ENCODE data around the gene UBAC2. TPM values are rescaled to one million over a fixed set of nuclear protein-coding genes. Genes with fewer than 3 reads are reported as not detected.

UBAC2 gene
- total and polyA plus RNA-seq, 7 donors = 31.8 to 73.9 (median 47.6) TPM

DNA sequence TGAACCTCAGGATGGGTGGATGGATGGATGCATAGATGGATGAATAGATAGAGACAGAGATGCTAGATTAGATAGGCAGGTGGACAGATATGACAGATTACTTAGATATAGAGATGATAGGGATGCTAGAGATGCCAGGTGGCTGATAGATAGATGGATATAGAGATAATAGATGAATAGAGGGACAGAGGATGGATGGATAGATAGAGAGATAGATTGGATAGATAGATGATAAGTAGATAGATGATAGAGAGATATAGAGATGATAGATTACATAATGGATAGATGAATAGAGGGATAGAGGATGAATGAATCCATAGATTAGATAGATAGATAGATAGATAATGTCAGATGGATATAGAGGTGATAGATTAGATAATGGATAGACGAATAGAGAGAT is 212.2 kb downstream of the UBAC2 start:
- 80 to 83% methylated on average over 1 of the region's 1 CpG for WGBS, 2 donors
- H3K27me3 ChIP-seq = no peaks in the 10 kb centered on the region
- intact Hi-C loops (cut with DNase I) = no loop called here

DNA sequence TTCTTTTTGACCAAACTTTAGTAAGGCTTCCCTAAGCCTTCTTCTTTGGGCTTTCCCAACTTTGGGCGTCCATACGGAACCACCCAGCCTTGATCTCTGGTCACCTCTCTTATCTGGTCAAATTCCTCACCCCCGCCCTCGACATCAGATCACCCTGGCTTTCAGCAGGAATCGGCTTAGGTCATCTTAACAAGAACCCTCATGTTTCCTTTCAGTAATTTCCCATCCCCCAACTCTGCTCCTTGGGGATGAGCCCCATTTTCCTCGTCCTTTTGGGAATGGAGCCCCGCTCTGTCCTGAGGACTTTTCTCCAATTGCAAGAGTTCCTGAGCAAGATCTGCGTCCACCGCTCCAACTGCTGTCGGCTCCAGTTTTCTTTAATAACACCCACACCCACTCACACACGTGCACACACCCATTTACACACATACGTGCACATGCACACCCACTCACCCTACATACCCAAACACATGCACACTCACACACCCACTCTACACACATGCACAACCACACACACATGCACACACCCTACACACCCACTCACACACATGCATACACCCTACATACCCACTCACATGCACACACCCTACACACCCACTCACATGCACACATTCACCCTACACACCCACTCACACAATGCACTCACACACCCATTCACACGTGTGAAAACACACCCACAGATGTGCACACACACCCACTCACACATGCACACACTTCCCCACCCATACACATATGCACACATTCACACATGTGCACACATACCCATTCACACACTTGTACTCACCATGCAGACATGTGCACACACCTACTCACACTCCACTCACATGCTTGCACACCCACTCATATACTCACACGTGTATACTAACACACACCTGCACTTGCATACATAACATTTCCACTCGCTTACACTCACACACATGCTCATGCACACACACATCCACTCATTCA is 213.7 kb downstream of the UBAC2 start:
- TF ChIP-seq, protein P1, sequence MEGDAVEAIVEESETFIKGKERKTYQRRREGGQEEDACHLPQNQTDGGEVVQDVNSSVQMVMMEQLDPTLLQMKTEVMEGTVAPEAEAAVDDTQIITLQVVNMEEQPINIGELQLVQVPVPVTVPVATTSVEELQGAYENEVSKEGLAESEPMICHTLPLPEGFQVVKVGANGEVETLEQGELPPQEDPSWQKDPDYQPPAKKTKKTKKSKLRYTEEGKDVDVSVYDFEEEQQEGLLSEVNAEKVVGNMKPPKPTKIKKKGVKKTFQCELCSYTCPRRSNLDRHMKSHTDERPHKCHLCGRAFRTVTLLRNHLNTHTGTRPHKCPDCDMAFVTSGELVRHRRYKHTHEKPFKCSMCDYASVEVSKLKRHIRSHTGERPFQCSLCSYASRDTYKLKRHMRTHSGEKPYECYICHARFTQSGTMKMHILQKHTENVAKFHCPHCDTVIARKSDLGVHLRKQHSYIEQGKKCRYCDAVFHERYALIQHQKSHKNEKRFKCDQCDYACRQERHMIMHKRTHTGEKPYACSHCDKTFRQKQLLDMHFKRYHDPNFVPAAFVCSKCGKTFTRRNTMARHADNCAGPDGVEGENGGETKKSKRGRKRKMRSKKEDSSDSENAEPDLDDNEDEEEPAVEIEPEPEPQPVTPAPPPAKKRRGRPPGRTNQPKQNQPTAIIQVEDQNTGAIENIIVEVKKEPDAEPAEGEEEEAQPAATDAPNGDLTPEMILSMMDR (IDR thresholded peaks at IDR 0.05) = no peak
- no peak for TF ChIP-seq EP300 (IDR thresholded peaks at IDR 0.05)
- TF ChIP-seq POLR2A (IDR thresholded peaks at IDR 0.05) = no peak
- no peak for TF ChIP-seq POLR2AphosphoS5 (IDR thresholded peaks at IDR 0.05)
- Histone ChIP-seq H3K27ac (no peak overlapping the region), H3K36me3 (no peaks in the 10 kb centered on the region), H3K4me1 (no peaks in the 10 kb centered on the region), H3K27me3 (no peaks in the 10 kb centered on the region), H3K4me3 (no peak overlapping the region), H3K9me3 (no peaks in the 10 kb centered on the region)
- intact Hi-C loops (cut with DNase I) = no loop called here
- 81 to 85% methylated on average over 15 of the region's 15 CpGs for WGBS, 2 donors
- DNase-seq = no peak

More for the DNA sequence above, 212.2 kb downstream of the UBAC2 start:
- no peak for DNase-seq
- H3K4me3 ChIP-seq = no peak overlapping the region
- H3K36me3 ChIP-seq = no peaks in the 10 kb centered on the region
- H3K4me1 ChIP-seq = no peaks in the 10 kb centered on the region
- no peak overlapping the region for H3K27ac ChIP-seq
- TF ChIP-seq POLR2AphosphoS5 (IDR thresholded peaks at IDR 0.05) (no peak), EP300 (IDR thresholded peaks at IDR 0.05) (no peak), POLR2A (IDR thresholded peaks at IDR 0.05) (no peak)
- TF ChIP-seq, protein P1 (IDR thresholded peaks at IDR 0.05) = no peak
- no peaks in the 10 kb centered on the region for H3K9me3 ChIP-seq

DNA sequence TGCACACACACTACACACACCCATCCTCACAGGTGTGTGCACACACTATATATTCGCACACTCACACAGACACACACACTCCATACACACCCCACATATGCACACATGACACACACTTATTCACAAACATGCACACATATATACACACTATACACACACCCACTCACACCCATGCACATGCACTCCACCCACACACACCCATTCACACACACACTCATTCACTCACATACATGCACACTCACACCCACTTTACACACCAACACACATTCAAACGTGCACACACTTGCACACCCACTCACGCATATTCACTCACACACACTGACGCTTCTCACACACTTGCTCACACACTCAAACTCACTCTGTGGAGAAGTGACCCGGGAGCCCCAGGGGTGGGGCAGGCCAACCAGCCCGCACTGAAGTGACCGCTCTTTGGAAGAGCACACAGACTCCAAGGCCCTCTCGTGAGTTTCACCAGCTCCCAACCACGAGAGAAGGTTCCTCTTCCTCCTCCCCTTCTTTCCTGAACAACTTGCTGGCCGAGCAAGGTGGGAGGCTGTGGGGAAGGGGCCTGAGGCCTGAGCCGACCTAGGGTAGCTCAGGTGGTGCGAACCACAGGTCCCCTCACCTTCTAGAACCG is 214.5 kb downstream of the UBAC2 start:
- Histone ChIP-seq H3K4me3 (no peak overlapping the region), H3K9me3 (no peaks in the 10 kb centered on the region), H3K27ac (no peak overlapping the region), H3K27me3 (no peaks in the 10 kb centered on the region), H3K4me1 (no peaks in the 10 kb centered on the region), H3K36me3 (no peaks in the 10 kb centered on the region)
- intact Hi-C loops (cut with DNase I) = no loop called here
- TF ChIP-seq EP300 (IDR thresholded peaks at IDR 0.05) (no peak), POLR2AphosphoS5 (IDR thresholded peaks at IDR 0.05) (no peak)
- TF ChIP-seq, protein P1 (IDR thresholded peaks at IDR 0.05) = no peak
- WGBS, 2 donors = 77 to 91% methylated on average over 13 of the region's 13 CpGs
- no peak for DNase-seq

DNA sequence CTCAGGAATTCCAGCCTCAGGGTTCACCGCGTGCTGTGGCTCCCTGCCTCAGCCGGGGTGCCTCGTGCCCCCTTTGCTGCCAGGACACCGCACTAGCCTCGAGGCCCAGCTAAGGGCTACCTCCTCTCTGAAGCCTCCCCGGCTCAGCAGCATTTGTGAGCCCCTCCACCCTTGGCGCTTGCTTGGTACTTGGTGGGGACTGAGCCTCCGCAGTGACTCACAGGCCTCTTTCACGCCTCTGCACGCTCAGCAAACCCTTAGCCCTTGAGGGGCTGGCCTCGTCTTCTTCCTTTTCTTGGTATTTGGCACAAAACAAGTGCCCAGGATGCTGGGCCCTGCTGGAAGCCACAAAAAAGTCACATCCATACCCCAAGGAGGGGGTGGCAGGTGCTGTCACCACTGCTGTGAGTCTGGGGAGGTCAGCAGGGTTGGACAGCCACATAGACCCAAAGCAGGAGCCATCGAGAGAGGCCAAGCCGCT is 215.2 kb downstream of the UBAC2 start:
- no peak overlapping the region for H3K27ac ChIP-seq
- 84 to 92% methylated on average over 14 of the region's 14 CpGs for WGBS, 2 donors
- intact Hi-C loops (cut with DNase I) = no loop called here
- H3K4me3 ChIP-seq = no peak overlapping the region
- TF ChIP-seq, protein P1 (IDR thresholded peaks at IDR 0.05) = no peak
- TF ChIP-seq POLR2A (IDR thresholded peaks at IDR 0.05) (no peak), EP300 (IDR thresholded peaks at IDR 0.05) (no peak), POLR2AphosphoS5 (IDR thresholded peaks at IDR 0.05) (no peak)
- H3K9me3 ChIP-seq = no peaks in the 10 kb centered on the region
- no peaks in the 10 kb centered on the region for H3K36me3 ChIP-seq
- no peaks in the 10 kb centered on the region for H3K4me1 ChIP-seq
- no peak for DNase-seq
- no peaks in the 10 kb centered on the region for H3K27me3 ChIP-seq

Data from sigmoid colon (tissue), 7 donors.